DLD1 (cell line): ENCODE results near the gene EIF3F.

ENCODE experiments used
- in situ Hi-C: cut with HindIII; loops from 2 replicates; pipeline ENCODE4 v1.10.0; 2017; ENCODE audit warnings: low sequenced_read_pairs

The EIF3F gene

DNA sequence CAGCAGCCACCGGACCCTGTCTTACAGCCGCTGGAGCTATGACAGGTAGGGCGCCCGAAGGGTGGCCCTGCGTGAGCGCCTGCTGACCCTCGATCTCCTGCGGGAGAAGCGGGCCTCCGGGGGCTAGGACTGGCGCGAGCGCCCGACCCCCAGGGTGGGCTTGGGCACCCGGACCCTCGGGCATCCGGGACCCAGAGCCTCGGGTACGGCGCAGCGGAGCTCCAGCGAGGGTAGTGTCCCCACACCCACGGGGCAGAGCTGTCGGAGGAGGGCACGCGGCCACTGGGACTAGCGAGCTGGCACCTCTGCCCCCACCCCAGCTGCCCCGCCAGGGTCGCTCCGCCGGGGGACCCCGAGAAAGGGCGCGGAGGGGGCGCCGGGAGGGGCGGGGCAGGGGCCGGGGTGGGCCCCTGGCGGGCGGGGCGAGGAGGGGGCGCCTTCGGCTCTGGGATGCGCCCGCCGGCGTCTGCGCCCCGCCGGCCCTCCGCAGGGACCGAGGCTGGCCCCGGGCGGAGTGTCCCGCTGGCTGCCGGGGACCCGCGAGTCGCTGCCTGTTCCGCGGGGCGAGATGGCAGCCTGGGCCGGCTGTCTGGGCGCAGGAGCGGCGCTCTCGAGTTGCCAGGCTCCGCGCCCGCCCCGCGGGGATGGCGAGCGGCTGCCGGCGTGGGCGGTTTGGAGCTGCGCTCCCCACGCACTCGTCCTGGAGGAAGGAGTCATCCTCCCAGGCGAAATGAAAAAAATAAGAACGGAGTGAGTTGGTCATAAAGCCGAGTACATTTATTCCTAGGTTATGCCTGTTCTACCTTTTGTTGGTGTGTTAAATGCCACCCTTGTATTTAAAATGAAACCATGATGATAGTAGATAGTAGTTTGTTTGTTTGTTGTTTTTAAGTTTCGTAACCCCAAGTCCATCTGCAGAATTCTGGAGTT is 32.4 kb downstream of the EIF3F start:
- in situ Hi-C loops, result no loop called here

DNA sequence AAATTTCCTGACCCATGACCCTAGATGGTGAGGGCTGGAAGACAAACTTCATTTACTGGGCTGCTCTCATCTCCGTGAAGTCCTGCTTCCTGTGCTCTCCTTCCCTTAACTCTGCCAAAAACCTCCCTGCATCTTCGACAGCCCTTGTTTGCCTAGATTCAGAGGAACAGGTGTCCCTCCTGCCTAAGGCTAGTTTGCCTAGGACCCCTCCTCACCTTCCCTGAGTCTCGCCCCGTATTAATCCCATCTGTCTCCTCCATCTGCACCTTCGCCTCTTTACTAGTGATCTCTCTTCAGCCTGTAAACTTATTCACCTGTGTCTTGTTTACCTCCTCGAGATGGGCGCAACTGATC is 33.1 kb downstream of the EIF3F start:
- in situ Hi-C loops, result no loop called here

DNA sequence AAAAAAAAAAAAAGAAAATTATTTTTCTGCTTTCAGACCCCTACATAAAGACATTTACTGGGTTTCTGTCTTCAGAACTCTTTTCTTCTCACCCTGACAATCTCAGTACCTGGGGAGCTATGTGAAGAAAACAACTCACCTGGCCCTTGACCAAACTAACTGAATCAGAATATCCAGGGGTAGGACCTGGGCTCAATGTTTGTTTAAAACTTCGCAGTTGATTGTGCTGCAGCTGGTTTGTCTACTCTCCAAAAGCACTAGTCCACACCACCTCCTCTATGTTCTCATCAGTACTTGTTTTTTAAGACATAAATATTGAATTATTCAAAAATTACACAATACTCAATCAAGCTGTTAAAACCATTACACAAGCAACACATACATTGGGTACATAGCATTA is 34.8 kb downstream of the EIF3F start:
- in situ Hi-C loops, result no loop called here

GRCh38 chr11:8022876-8023275 is 35.7 kb downstream of the EIF3F start:
- in situ Hi-C loops, result no loop called here

- in situ Hi-C loops, result no loop called here
Observed at GRCh38 chr11:8023831-8024555, 36.9 kb downstream of the EIF3F start.

- in situ Hi-C loops, result no loop called here
Observed at GRCh38 chr11:8025123-8025522, 38.0 kb downstream of the EIF3F start.

DNA sequence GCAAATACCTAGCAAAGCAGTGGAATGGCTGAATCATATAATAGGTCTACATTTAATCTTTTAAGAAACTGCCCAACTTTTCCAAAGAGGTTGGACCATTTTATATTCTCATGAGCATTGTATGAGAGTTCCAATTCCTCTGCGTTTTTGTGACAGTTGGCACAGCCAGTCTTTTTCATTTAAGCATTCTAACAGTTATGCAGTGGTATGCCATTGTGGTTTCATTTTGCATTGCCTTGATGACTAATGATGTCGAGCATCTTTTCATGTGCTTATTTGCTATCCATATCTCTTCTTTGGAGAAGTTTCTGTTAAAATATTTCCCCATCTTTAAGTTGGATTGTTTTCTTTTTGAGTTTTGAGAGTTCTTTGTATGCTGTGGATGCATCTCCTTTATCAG is 38.7 kb downstream of the EIF3F start:
- in situ Hi-C loops, result no loop called here

- in situ Hi-C loops, result no loop called here
Observed at GRCh38 chr11:8026982-8027381, 39.8 kb downstream of the EIF3F start.

- in situ Hi-C loops, result no loop called here
Observed at GRCh38 chr11:8028766-8029165, 41.6 kb downstream of the EIF3F start.

DNA sequence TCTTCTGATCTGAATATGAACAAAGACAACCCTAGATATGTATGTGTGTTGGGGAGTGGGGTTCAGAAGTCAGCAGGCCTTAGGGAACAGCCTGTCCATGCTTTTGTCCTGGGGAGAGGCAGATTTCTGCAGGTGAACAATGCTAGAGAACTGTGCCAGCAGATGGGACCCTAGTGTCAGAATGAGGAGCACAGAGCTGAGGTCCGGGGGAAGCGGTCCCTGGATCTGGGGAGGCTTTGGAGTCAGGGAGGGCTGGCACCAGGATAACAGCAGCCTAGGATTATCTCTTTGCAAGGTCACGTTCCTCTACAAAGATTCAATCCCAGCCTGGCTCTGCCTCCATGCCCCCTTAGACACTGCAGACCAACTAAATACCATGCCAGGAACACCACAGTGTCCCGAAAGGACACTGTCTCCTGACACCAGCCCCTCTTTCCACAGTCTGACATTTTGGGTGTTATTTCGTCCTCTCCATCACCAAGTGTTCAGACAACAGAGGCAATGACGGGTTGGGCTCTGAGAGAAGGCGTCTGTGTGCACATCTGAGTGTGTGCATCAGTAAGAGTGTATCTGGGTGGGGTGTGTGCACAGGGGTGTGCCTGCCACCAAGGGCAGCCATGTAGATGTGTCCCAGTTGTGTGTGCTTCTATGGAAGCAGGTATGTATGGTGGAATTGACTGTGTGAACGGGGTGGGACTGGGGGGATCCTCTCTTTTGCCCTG is 43.5 kb downstream of the EIF3F start:
- in situ Hi-C loops, result no loop called here

- in situ Hi-C loops, result no loop called here
Observed at GRCh38 chr11:8031248-8032115, 44.3 kb downstream of the EIF3F start.

- in situ Hi-C loops, result no loop called here
Observed at GRCh38 chr11:8032122-8032521, 45.0 kb downstream of the EIF3F start.

DNA sequence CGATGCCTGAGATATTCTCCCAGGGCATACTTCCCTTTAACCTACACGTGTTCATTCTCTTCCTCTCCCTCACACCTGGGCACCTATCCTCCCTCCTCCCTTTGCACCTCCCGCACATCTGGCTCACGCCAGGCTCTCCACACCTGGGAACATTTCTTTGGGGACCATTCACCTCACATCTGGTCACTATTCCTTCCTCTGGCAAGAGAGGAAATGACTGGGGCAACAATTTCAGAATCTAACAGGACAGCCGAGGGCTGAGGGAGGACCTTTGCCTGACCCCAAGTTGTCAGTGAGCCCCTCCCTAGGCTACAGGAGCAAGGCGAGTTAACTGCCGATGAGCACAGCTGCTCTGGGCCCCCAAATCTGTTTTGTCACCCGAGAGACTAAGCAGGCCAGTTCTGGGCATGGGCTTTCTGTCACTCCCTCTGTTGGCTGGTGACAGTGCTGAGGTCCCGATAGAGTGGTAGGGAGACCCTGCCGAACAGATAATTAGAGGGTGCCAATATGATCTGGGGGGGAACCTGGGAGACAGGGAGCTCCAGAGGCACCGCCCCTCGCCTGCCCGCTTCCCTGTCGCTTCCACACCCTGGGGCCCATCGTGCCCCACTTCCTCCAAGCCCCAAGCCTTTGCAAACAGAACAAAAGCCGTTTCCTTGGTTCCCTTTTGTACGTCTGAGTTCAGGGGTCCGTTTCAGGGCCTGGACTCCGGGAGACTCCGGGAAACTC is 45.6 kb downstream of the EIF3F start:
- in situ Hi-C loops, result no loop called here

DNA sequence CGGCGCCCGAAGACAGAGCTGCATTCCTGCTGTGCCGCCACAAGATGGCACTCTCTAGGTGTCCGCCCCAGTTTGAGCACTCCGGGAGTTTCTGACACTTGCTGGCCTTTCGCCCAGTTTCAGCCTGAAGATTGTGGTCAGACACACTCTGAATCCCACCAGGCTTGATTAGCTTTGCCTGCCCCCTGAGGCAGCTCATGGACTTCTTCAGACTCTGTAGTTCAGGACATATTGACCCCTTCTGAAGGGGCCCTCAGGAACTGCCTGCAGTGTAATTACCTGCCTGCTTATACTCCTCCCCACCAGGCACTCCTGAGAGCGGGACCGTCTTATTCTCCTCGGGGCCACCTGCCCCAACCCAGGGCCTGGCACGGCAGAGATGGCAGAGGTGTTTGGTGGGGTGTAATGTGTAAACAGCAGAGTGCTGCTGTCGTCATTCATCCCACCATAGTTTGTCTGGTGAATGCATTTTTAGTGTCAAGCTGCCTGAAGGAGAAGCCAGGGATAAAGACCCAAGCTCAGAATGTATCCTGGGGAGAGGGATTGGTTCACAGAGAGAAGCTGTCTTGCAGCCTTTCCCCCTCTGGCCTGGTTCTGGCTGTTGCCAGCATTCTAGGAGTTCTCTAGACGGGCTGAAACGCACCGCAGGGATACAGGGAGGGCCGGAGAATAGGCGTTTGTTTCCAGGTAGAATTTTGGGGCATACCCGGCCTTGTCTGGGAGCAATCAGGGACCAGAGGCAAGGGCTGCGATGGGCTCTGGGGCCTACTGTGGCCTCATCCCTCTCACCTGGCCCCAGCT is 46.4 kb downstream of the EIF3F start:
- in situ Hi-C loops, result no loop called here

DNA sequence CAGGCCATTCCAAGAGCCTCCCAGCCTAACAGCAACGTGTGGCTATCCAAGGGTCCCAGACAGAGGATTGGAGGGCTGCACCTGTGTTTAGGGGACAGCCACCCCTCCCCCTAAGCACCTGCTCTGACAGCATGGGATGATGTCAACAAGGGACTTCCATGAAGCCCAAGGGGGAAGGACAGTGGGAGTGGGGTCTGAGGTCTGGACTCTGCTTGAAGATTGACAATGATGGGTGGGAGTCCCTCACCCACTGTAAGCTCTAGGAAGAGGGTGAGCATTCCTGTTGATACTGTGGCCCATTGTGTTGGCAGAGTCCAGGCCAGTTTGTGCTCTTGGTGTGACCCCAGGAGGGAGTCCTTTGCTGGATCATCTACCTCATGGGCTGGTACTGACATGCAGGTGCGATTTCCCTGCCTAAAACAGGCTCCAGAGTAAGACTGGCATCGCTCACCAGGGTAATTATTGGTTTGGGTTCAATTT is 47.0 kb downstream of the EIF3F start:
- in situ Hi-C loops, result no loop called here

- in situ Hi-C loops, result no loop called here
Observed at GRCh38 chr11:8034604-8035190, 47.6 kb downstream of the EIF3F start.

- in situ Hi-C loops, result no loop called here
Observed at GRCh38 chr11:8035200-8035855, 48.2 kb downstream of the EIF3F start.
